Measurements from ENCODE around the gene PNLIPRP2.

The PNLIPRP2 gene

DNA sequence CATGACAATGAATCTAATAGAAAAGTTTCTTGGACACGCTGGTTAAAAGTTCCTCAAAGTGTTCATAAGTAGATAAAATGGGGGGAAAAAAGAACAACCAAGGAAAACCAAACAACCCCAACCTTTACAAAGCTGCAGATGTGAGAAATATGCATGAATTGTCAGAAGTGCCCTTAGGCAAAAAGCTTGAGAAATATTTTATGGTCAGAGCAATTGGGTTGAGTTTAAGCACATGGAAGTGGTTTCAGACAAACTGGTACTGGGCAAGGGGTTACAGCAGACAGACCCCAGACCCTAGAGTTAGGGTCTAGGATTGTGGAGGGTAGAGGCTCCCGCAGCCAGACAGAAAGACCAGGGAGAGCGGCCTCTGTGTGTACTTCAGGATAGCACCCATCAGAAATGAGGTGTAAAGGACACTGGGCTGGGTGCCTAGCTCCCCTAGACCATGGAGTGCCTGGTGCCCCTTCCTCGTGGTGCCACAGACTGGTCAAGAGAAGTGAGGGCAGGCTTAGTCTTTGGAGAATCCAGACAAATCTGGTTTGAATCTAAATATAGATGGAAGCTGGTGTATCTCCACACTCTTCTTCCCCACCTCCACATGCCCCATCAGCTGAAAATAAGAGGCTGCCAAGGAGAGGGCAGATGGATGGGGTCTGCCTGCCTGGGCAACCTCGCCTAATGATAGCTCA, 37.3 kb downstream of the PNLIPRP2 start:
- DNase-seq, result no peak

DNA sequence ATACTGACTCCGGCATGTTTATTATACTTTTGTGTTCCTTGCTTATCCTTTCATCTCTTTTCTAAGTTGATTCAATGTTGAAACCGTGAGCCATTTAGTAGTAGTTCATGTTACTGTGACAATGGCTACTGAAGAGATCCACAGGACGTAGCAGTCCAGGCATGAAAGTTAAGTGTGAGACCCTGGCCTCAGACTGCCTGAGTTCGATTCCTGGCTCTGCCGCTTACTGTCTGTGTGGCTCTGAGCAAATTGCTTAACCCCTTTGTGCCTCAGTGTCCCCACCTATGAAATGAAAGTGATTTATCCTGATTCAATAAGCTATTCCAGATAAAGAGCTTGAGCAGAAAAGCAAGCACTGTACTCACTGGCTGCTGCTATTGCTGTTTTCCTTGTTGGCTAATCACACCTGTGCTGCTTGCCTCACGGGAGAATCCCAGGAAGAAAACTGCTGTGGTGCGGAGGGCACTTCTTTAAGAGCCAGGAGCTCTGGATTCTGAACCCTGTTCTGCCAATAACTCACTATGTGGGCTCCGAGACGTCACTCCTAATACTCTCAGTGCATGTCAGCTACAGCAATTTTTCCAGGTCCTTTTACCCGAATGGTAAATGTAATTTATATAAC, 38.4 kb downstream of the PNLIPRP2 start:
- no peak for DNase-seq

DNA sequence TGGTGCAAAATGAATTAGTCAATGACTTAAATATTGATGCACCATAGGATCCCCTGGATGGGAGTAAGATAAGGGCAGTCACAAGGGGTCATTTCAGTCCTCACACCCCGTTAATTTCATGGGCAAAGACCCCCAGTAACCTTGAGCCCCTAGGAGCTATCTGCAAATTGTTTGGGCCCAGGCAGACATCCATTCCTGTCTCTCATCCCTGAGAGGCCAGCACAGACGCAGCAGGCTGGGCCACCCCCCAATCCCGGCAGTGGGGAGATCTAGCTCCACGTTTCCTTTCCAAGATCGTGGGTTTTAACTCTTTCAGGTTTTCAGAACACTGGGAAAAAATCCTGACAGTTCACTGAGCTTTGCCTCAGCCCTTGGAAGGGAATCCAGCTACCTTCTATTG, 40.1 kb downstream of the PNLIPRP2 start:
- no peak for DNase-seq

DNA sequence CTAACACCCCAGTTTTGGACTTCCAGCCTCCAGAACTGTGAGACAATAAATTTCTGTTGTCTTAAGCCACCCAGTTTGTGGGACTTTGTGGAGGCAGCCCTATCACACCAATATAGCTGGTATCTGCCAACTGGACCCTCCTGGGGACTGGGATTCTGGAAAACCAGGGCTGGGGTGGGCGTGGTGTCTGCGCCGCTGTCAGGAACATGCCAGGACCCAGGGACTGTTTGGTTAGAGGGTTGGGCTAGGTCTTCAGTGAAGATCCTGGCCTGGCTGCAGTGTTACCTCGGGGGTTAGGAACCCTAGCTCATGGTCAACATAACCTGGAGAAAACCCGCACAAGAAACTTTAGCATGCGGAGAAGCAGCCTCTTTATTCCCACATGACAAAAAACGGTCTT, 42.6 kb downstream of the PNLIPRP2 start:
- DNase-seq, result no peak

DNA sequence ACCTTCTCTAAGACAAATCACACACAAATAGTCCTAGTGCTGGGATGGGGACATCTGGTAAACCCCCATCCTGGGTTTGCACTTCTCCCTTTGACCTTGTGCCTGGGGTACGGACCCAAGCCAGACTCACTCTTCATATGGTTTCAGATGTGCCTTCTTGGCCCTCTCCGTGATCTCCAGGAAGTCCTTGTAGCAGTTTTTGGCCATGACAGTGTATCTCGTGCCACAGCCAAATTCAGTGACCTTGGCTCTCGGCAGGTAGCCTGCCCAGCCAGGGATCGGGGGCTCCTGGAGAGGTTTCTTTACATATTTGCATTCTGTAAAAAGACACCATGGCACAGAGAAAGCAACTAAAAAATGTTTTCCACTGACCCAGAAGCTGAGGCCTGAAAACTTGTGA, 43.9 kb downstream of the PNLIPRP2 start:
- no peak for DNase-seq

DNA sequence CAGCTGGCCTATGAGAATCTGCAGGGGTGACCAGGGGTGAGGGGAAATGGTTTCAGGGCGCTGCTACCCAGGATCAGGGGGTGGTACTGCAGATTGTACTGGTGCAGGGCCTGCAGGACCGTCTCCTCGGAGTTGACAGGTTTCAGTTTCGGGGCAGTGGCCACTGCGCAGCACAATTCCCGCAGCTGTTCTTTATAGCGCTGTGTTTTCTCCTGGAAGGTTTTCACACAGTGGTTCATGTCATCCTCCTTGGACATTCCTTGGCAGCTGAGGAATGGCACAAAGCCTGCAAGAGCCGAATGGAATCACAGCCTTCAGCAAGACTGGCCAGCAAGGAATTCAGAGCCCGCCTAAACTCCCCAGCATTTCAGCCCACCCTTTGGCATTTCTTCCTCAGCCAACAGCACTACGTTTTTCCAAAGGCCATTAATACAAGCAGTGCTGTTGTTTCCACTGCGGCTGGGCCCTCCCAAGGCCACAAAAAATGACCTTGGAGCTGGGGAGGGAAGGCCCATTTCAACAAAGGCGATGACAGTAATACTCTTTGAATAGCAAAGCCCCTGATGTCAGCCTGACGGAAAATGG, 44.9 kb downstream of the PNLIPRP2 start:
- no peak for DNase-seq

DNA sequence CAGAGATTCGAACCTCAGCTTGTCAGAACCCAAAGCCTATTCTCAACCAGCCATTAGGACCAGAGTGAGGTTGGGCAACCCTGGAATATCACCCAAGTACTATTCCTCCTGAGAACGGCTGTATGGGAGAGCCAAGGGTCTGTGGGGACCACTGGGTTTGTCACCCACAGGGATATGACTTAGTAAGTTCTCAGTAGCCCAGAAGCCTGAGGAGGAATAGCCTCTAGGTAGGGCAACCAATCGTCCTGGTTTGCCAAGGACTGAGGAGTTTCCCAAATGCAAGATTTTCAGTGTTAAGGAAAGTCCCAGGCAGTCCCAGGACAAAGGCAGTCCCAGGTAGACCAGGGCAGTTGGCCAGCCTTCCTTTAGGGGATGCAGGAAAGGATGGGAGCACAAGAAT, 46.7 kb downstream of the PNLIPRP2 start:
- DNase-seq, result no peak

DNA sequence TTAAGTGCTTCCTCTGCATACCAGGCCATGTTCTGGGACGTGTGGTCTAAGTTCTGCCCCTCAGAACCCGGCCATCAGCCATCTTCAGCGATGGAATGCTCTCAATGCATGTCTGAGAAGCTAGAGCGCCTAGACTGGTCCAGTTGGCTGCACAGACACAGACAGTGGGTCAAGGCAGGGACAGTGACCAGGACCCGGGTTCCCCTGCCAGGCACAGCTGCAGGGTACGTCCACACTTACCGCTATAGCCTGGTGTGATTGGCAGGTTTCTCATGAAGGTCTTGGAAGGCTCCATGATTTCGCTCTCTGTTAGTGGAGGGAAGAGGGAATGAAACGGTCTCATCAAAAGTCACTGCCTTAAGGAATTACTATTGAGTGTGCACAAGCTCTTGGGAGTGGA, 47.3 kb downstream of the PNLIPRP2 start:
- no peak for DNase-seq

DNA sequence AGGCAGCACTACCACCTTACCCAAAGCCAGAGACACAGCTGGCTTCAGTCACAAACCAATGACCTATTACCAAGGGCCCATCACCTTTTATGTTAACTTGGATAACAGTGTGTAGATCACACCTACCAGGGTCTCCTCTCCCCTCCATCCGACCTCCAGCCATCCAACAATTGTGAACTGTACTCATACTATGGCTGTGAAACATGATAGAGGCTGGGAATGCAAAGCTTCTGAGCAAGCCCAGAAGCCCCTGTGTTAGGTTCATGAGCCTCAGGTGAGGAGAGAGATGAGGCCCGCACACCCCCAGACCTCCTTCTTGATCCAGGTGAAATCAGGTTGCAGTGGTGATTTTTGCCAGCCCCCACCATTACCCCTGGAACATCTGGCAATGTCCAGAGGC, 47.7 kb downstream of the PNLIPRP2 start:
- DNase-seq, result no peak

DNA sequence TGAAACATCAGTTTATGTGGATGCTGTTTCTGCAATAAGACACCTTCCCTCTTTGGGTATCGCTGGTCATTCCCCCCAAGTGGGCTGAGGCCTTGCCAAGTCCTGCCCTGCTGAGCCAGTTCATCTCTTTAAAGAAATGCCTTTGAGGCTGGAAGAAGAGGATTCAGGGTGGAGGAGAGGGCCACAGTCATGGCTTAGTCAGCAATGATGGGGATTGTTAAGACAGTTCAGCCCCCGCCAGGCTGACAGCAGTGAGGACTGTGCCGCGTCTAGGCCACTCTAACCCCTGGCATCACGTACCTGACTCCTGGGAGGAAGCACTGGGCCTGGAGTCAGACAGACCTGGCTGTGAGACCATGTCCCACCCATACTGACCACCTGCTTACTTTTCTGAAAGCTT, 48.3 kb downstream of the PNLIPRP2 start:
- DNase-seq, result no peak

DNA sequence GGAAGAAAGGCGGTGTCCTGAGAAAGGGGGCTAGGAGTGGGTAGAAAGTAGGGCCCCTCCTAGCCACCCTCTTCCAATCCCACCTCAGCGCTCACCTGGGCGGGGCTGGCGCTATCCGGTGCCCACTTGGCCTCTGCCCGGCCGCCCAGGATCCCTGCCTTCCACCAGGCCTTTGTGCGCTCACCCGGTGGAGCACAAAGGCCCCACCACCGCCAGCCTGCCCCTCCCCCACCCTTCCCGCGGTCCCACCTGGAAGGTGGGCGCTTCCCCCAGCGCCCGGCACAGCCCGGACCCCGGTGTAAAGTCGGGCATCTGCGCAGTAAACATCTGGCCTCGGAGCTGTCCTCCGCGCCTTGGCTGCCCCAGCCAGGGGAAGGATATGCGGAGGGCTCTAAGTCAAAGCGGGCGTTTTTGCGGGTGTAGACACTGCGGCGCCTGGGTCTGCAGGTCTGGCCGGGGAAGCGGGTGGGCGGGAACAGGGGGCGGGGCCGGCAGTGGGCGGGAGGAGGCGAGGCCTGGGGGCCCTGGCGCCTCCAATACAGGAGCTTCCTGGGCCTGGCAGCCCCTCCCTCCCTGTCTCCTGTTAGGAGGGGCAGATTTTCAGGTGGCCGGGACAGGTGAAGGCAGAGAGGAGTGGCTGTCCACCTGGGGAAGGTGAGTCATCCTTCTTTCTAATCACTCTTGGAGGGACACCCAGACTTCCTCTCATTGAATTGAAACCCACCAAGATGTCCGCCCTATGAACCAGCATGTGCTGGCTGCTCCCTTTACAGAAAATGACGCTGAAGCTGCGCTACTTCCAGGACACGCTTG, 49.3 kb downstream of the PNLIPRP2 start:
- DNase-seq, result no peak

DNA sequence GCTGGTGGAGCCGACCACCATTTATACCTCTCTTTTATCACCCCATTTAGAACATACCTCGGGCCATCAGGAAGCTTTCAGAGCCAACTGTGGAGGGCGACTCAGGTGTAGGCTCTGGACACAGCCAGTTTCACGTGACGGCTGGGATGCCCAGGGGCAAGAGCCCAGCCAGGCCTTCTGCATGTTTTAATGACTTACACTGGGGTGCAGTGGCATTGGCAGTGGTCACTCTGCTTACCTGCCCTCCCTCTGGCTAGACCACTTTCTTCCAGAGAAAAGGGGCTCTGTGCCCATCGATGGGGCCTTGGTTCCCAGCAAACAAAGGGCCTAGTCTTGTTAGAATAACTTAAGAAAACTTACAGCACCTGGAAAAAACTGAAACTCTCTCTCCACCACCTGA, 50.0 kb downstream of the PNLIPRP2 start:
- DNase-seq, result no peak

DNA sequence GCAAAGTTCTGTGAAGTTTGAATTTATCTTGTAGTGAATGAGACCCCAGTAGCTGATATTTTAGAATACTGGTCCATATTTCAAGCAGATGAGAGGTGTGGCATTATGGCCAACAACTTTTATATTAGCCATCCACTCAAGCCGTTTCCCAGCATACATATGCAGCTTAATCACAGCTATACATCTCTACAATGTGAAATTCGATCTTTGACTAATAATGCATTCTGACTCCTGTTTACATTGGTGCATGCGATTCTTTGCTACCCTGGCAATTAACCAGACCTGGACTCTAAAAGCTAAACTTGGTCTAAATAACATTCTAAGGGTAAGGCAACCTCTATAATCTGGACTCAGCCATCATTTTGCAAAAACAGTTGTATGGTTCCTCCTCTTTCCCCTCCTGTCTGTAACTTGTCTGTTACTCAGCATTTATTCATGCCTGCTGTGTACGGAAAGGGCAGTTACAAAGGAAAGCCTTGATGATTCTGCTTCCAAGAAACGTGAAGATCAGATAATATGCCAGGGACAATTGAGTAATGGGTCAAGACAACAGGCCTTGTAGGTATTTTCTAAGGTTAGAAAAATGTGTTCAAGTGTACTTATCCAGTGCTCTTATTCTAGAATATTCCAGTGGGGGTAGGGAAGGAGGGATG, 50.6 kb downstream of the PNLIPRP2 start:
- no peak for DNase-seq

DNA sequence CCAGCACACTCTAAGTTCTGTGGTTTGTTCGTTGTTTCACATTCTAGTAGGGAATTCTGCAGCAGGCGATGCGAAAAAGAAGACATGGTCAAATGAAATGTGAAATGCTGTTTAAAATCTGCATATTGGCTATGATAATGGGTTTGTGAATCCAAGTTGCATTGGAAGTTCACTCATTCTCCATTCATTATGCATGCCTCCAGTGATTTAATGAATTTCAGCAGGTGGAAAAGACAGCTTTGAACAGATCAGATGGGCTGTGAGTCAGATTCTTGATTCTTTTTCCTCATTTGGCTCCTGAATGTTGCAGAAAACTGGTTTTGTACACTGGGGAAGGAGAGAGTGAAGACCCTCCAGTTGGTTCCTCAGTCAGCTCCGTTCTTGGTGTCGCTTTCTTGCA, 52.1 kb downstream of the PNLIPRP2 start:
- DNase-seq, result no peak

DNA sequence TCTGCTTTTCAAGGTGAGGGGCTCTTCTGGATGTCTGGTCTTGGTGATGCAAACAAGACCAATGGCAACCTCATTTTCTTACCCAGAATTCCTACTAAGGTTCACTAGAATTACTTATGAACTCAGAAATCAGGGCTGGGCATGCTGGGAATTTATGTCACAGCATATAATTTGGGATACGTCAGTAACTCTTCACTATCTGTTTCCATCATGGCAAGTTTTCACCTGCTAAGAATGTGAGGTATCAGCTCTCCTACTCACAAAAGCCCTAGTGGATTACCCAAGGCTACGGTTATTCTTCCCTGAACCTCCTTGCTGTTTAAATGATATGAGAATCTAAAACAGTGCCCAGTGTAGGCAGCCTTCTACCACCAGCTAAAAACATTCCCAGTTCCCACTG, 53.1 kb downstream of the PNLIPRP2 start:
- no peak for DNase-seq

DNA sequence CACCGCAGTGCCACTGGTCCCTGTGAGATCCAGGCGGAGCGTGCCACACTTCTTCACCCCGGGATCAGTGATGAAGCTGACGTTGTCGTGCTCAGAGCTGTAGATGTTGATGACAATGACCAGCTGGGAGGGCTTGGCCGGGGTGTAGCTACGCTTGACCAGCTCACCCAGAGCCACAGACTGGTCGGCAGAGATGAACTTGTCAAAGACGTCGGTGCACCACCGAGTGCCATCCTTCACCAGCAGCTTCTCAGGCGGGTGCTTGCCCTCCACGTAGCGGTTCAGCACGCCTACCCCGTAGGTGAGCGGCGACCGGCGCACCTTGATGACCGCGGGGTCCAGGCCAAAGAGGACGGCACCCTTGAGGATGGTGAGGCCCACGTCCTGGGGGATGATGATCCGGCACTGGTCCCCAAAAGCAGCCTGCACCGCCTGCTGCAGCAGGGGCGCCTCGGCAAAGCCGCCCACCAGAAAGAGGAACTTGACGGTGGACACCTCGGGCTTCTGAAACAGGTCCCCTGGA, 54.2 kb downstream of the PNLIPRP2 start:
- DNase-seq, result no peak

DNA sequence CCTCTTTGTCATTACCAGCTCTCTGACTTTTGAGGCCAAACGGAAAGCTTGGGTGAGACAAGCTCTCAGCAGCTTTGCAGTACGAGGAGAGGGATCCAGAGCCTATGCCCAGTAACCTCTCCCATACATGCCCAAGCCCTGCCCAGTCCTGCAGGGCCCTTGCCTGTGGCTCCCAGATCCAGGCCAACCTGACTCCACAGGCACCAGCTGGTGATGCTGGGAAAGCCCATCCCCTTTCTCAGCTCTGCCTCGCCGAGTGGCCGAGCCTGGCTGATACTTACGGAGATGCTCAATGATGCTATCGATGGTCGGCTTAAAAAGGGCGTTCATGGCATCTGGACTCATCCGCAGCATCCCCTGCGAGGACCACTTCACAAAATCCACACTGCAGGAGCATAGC, 55.4 kb downstream of the PNLIPRP2 start:
- DNase-seq, result no peak

DNA sequence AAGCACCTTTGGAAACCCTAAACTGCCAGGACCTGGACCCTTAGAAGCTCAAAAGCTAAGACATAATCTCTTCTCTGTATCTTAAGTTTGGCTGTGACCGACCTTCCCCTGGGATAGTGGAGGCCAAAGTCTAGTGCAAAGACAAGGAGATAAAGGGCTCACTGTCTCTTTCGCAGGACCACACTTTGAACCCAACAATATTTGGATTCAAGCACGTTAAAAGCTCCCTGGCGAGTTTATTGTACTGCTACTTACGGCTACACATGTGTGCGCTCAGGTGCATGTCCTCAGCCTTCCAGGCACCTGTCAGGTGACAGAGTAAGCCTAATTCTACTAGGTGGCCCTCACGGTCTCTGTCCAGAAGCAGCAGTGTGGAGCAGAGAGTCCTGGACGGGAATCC, 55.9 kb downstream of the PNLIPRP2 start:
- no peak for DNase-seq

DNA sequence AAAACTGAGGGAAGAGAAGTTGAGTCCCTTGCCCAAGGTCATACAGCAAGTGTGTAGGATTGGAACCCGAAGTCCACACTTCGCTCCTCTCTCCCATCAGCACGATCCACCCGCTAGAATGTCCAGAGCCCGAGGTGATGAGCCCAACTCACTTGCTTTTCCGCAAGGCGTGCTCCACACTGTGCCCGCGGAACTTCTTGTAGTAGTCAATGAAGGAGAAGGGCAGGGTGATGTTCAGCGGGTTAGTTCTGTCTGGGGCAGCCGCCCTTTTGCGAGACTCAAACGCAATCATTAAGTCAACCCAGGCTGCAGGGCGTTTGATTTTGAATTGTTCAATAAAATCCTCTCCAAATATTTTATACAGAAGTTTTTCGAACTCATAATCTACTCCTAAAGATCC, 58.6 kb downstream of the PNLIPRP2 start:
- no peak for DNase-seq

DNA sequence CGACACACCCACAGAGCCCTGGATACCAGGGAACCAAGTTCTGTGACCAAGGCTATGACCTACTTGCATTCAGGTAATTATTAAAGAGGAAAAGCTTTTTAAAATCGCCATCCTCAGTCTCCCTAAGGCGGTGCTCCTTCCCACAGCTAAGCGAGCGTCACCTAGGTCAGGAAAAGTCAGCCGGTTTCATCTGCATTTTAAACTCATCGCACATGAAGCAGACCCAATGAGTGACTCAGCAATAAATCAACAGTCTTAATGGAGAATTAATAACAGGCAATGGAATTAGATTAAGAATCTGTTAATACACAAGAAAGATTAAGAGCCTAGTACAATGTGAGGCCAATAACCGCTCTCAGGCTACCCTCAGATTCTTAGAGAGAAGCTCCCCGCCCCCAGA, 62.4 kb downstream of the PNLIPRP2 start:
- DNase-seq, result no peak

DNA sequence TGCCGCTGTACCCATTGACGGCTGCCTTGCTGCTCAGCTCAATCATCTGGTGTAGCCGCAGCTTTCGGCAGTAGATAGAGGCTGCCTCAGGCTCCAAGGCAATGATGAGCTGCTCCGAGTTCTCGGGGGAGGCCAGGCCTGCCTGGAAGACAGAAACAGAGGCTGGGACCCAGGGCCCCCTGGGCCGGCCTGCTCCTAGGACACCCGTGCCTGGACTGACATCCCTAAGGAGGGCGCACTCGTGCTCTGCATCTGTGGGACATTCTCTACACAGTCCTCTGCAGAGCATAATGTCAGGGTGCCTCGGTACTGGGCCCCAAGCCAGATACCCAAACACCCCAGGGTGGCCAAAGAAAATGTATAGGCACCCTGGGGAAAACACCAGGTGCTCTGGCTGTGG, 63.1 kb downstream of the PNLIPRP2 start:
- no peak for DNase-seq

DNA sequence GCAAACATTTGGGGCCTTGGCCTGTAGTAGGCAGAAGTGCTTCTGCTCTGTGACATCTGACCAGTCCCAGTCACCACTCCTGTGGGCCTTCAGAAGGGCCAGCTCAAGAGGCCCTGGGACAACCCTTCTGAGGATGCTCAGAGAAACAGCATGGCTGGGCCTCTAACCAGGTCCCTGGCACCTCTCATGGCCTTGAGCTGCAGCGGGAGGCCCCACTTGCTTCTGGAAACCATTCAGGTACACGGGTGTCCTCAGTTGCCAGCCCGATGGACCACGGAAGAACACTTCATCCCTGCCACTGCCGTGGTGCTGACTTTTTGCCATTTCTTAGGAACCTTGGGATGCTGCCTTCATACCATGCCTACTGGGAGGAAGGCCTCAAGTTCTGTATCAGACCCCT, 64.0 kb downstream of the PNLIPRP2 start:
- no peak for DNase-seq

DNA sequence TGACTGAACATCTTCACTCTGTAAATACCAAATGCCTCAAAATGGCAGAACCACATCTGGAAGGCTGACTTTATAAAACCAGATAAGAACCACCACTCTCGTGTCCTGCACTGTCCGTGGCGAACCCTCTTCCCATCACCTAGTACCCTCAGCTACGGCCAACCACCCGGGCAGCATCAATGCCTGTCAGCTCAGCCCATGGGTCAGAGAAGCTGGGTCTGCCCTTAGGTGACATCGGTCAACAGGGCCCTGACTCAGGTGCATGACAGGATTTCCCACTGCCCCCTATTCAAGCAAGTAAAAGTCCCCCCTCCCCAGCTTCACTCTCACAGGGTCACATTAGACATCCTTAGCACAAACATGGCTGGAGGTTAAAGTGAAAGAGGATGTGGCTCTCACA, 65.1 kb downstream of the PNLIPRP2 start:
- DNase-seq, result no peak

Measured in amniotic stem cell (primary cell).